Kidney (tissue), 14 donors: Measurements from ENCODE around the gene ANO10. TPM values are rescaled to one million over a fixed set of nuclear protein-coding genes. Genes with fewer than 3 reads are reported as not detected.
"Not testable (repeated sequence)": the region's sequence is repeated elsewhere in the genome, so short reads cannot be mapped to it uniquely, and the experiment has no call there.

ENCODE experiments used
- DNase-seq, 5 donors: peaks; one replicate each; pipeline ENCODE4 v3.0.0-alpha.2; 2013 to 2020
- FAIRE-seq: peaks from 2 replicates; lab custom pipeline; 2012; peaks lifted over from hg19 to GRCh38; lab: Jason Lieb, UNC
- H3K27ac ChIP-seq, 2 donors: one replicate each; pipeline ENCODE4 v1.7.0; 2013; ENCODE audit warnings: low read depth in 2 of 2, low read length in 2 of 2, inconsistent platforms in 1 of 2
- H3K27me3 ChIP-seq: one replicate; pipeline ENCODE4 v1.7.1; 2013; ENCODE audit warnings: low read length, inconsistent platforms; ENCODE audit not compliant: control insufficient read depth, insufficient read depth
- H3K36me3 ChIP-seq, 3 donors: one replicate each; pipeline versions ENCODE4 v1.7.0 to v1.7.1; 2013; ENCODE audit warnings: low read length in 3 of 3, control low read depth in 1 of 3, inconsistent platforms in 1 of 3; ENCODE audit not compliant: insufficient read depth in 3 of 3, control insufficient read depth in 2 of 3
- H3K4me1 ChIP-seq, 3 donors: one replicate each; pipeline versions ENCODE4 v1.7.0 to v1.7.1; 2013; ENCODE audit warnings: low read length in 3 of 3, inconsistent platforms in 1 of 3, low read depth in 1 of 3; ENCODE audit not compliant: control insufficient read depth in 2 of 3, insufficient read depth in 2 of 3
- H3K4me3 ChIP-seq, 3 donors: one replicate each; pipeline versions ENCODE4 v1.7.0 to v1.8.1; 2013; ENCODE audit warnings: low read length in 3 of 3, control low read depth in 1 of 3, inconsistent platforms in 1 of 3
- H3K9ac ChIP-seq, 3 donors: one replicate each; pipeline versions ENCODE4 v1.7.0 to v1.7.1; 2013; ENCODE audit warnings: low read length in 3 of 3, control low read depth in 1 of 3, inconsistent platforms in 1 of 3
- H3K9me3 ChIP-seq, 3 donors: one replicate each; pipeline versions ENCODE4 v1.7.0 to v1.7.1; 2013; ENCODE audit warnings: low read length in 3 of 3, control low read depth in 1 of 3, inconsistent platforms in 1 of 3; ENCODE audit not compliant: control insufficient read depth in 2 of 3, insufficient read depth in 1 of 3
- intact Hi-C: fragments of 100-400 bp; cut with DNase I; formaldehyde crosslinking; loops from one replicate; pipeline ENCODE4 v1.11.1; 2022
- polyA plus RNA-seq: library from polyadenylated mRNA; stranded (reverse); fragments of 350-450 nt; fragmentation: Illumina TruSeq; extraction: RNeasy Lipid Tissue Mini Kit (QIAGEN cat#74804); gene quantifications from one replicate; pipeline ENCODE4 v1.2.3, GENCODE V29; 2014; ENCODE audit warnings: low read depth, low replicate concordance; ENCODE audit not compliant: insufficient read depth
- total RNA-seq: library from RNA; stranded (reverse); fragmentation: NEBNext Ultra II Directional; extraction: Animal tissue kit (Norgen Biotek cat#: 25700); gene quantifications from one replicate; pipeline ENCODE4 v1.2.1, GENCODE V29; 2021
- TF ChIP-seq, protein P1 (sequence below): IDR thresholded peaks from 3 replicates; pipeline ENCODE4 v1.5.1; 2012; ENCODE audit warnings: mild to moderate bottlenecking, moderate library complexity, borderline replicate concordance; ENCODE audit not compliant: insufficient read depth; ENCODE audit errors: extremely low read depth
- donor health status: control.
- donor health status: control.
- donor health status: control.
- donor health status: control.
- donor health status: control.
- donor health status: DM: yes; HTN: yes; CAD: no.
- donor health status: Normal renal cell carcinoma (clear cell type).

ANO10 gene
- total and polyA plus RNA-seq, 2 donors from 2014 or later, result 45.7 to 48.2 TPM

DNA sequence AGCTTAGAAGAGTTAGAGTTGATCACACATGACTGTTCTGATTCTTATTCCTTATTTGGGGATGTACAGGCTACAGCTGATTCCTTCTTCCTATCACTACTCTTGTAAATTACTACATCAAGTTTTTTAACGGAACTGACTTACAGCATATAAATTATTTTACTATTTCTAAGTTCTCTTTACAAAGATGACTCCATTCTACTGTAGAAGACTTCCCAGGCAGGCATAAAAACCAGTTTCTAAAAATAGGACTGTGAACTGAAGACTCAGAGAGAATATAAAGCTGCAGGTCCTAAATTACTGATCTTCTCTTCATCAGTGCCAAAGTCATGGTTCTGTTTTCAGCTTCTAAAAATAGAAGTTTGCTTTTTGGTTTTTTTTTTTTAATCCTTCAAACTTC lies 38.9 kb downstream of the ANO10 start:
- TF ChIP-seq, protein P1, sequence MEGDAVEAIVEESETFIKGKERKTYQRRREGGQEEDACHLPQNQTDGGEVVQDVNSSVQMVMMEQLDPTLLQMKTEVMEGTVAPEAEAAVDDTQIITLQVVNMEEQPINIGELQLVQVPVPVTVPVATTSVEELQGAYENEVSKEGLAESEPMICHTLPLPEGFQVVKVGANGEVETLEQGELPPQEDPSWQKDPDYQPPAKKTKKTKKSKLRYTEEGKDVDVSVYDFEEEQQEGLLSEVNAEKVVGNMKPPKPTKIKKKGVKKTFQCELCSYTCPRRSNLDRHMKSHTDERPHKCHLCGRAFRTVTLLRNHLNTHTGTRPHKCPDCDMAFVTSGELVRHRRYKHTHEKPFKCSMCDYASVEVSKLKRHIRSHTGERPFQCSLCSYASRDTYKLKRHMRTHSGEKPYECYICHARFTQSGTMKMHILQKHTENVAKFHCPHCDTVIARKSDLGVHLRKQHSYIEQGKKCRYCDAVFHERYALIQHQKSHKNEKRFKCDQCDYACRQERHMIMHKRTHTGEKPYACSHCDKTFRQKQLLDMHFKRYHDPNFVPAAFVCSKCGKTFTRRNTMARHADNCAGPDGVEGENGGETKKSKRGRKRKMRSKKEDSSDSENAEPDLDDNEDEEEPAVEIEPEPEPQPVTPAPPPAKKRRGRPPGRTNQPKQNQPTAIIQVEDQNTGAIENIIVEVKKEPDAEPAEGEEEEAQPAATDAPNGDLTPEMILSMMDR, result no peak
- Histone ChIP-seq H3K36me3 (peaks cover 0 to 2% (median 0%) of the 10 kb centered on the region in 3 donors), H3K9ac (no peak overlapping the region), H3K4me3 (no peak overlapping the region), H3K27ac (no peak overlapping the region), H3K27me3 (no peaks in the 10 kb centered on the region), H3K4me1 (no peaks in the 10 kb centered on the region), H3K9me3 (no peaks in the 10 kb centered on the region)
- intact Hi-C loops, result no loop called here
- FAIRE-seq (no peak), DNase-seq (no peak)

DNA sequence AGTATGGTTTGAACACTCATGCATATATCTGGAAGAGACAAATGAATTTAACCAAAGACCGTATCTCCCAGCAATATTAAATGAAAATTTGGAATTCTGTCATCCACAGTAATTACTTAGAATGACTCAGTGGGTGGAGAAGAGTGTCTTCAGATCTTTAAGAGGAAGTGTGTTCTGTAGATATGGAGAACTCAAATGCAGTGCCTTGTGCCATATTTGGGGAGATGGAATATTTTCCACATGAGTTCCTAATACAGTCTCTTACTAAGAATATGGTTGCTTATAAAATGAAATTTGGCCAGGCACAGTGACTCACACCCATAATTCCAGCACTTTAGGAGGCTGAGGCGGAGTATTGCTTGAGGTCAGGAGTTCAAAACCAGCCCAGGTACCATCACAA lies 40.5 kb downstream of the ANO10 start:
- peaks cover 0 to 6% (median 0%) of the 10 kb centered on the region in 3 donors for H3K36me3 ChIP-seq
- H3K4me3 ChIP-seq, result no peak overlapping the region
- H3K27me3 ChIP-seq, result no peaks in the 10 kb centered on the region
- DNase-seq (no peak), FAIRE-seq (no peak)
- no peak overlapping the region for H3K27ac ChIP-seq
- intact Hi-C loops, result no loop called here
- TF ChIP-seq, protein P1, result no peak
- no peaks in the 10 kb centered on the region for H3K4me1 ChIP-seq
- H3K9ac ChIP-seq, result no peak overlapping the region
- H3K9me3 ChIP-seq, result no peaks in the 10 kb centered on the region

DNA sequence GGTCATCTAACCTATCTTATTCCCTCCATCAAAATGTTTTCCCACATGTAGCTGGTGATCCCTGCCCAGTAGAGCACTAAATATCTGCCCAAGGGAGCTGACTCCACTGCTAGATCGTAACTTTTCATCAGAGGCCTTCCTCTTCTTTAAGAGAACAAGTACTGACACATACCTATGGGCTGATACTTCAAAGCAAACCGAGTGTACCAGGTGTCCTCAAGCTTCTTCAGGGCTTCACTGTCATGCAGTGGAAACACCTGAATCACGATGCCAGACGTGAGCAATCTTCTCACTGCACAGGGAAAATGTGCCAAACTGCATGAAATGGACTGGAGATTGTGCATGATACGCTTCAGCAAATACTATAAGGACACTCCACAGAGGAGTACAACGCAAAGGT lies 41.6 kb downstream of the ANO10 start:
- Histone ChIP-seq H3K4me1 (no peaks in the 10 kb centered on the region), H3K4me3 (no peak overlapping the region), H3K9ac (no peak overlapping the region), H3K9me3 (no peaks in the 10 kb centered on the region), H3K27me3 (no peaks in the 10 kb centered on the region), H3K36me3 (peaks cover 0 to 9% (median 0%) of the 10 kb centered on the region in 3 donors), H3K27ac (no peak overlapping the region)
- DNase-seq (no peak), FAIRE-seq (no peak)
- TF ChIP-seq, protein P1, result no peak
- intact Hi-C loops, result no loop called here

DNA sequence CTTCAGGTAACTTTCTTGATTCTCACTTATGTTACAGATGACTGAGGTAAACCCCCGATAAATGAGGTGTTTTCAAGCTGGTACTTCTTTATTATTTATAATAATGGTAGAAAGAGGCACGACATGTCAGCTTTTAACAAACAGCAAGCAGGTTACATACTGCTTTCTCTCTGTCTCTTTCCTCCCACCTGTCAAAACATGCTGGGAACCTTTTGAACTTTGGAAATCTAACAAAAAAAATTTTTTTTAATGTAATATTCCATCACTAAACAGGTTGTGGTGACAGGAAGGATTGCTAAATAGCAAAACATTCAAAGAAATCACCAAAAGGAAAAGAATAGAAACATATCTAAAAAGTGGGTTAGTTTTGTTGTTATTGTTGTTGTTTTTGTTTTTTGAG lies 48.2 kb downstream of the ANO10 start:
- Histone ChIP-seq H3K4me3 (no peak overlapping the region), H3K27me3 (no peaks in the 10 kb centered on the region), H3K36me3 (peaks cover 0 to 7% (median 0%) of the 10 kb centered on the region in 3 donors), H3K4me1 (no peaks in the 10 kb centered on the region), H3K9ac (no peak overlapping the region), H3K27ac (no peak overlapping the region), H3K9me3 (no peaks in the 10 kb centered on the region)
- TF ChIP-seq, protein P1, result no peak
- FAIRE-seq, result no peak
- intact Hi-C loops, result no loop called here
- DNase-seq, result no peak

DNA sequence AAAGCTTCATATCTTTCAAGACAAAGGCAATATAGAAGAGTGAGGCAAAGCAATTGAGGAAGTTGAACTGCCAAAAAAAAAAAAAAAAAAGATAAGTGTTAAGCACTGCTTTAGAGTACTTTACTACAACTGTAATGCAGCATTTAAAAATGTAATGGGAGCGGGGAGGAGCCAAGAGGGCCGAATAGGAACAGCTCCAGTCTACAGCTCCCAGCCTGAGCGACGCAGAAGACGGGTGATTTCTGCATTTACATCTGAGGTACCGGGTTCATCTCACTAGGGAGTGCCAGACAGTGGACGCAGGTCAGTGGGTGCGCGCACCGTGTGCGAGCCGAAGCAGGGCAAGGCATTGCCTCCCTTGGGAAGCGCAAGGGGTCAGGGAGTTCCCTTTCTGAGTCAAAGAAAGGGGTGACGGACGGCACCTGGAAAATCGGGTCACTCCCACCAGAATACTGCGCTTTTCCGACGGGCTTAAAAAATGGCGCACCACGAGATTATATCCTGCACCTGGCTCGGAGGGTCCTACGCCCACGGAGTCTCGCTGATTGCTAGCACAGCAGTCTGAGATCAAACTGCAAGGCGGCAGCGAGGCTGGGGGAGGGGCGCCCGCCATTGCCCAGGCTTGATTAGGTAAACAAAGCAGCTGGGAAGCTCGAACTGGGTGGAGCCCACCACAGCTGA lies 56.0 kb downstream of the ANO10 start:
- DNase-seq, FAIRE-seq, intact Hi-C loops, H3K9ac ChIP-seq, H3K9me3 ChIP-seq, H3K36me3 ChIP-seq, H3K27me3 ChIP-seq, H3K27ac ChIP-seq, H3K4me3 ChIP-seq, H3K4me1 ChIP-seq: not testable (repeated sequence)
